ENCODE results near the gene ORC3.
A peak's percentile ranks its signal among the peaks of the same experiment; 100 is the strongest.
"Not testable (repeated sequence)": the region's sequence is repeated elsewhere in the genome, so short reads cannot be mapped to it uniquely, and the experiment has no call there.

Gene ORC3

GRCh38 chr6:87697581-87698546, 107.9 kb downstream of the ORC3 start:
- DNase-seq: peak; percentile 95

- DNase-seq: no peak
Observed at GRCh38 chr6:87698547-87699006, 108.6 kb downstream of the ORC3 start.

- DNase-seq: no peak
Observed at GRCh38 chr6:87699576-87699975, 109.6 kb downstream of the ORC3 start.

- peak; percentile 79 for DNase-seq
Observed at GRCh38 chr6:87700397-87701343, 110.7 kb downstream of the ORC3 start.

GRCh38 chr6:87701344-87701675, 111.4 kb downstream of the ORC3 start:
- DNase-seq: no peak

- DNase-seq: peak; percentile 99
Observed at GRCh38 chr6:87701676-87702588, 112.0 kb downstream of the ORC3 start, which contains the start of gene AKIRIN2. Gene AKIRIN2 (minus strand): TSS chr6:87702233. CDS start chr6:87701684, 549 bp downstream.

- peak; percentile 51 for DNase-seq
Observed at GRCh38 chr6:87702589-87702945, 112.6 kb downstream of the ORC3 start.

- not testable (repeated sequence) for DNase-seq
Observed at GRCh38 chr6:87703039-87703438, 113.1 kb downstream of the ORC3 start.

GRCh38 chr6:87705070-87705691, 115.2 kb downstream of the ORC3 start:
- no peak for DNase-seq

GRCh38 chr6:87706187-87706966, 116.4 kb downstream of the ORC3 start:
- DNase-seq: peak; percentile 89

- DNase-seq: not testable (repeated sequence)
Observed at GRCh38 chr6:87708581-87709427, 118.9 kb downstream of the ORC3 start.

- no peak for DNase-seq
Observed at GRCh38 chr6:87710090-87710489, 120.2 kb downstream of the ORC3 start.

GRCh38 chr6:87712713-87713112, 122.8 kb downstream of the ORC3 start:
- not testable (repeated sequence) for DNase-seq

- DNase-seq: peak; percentile 76
Observed at GRCh38 chr6:87714093-87714842, 124.3 kb downstream of the ORC3 start.

All from fibroblast of skin of scalp (primary cell).